Putamen (tissue), 1 donor: Measurements from ENCODE around the gene RHBDF1.
A peak's percentile ranks its signal among the peaks of the same experiment; 100 is the strongest.

Experiments
- DNase-seq: peaks from one replicate; pipeline ENCODE4 v3.0.0-alpha.2; 2016; ENCODE audit warnings: low spot score

Gene RHBDF1, protein sequence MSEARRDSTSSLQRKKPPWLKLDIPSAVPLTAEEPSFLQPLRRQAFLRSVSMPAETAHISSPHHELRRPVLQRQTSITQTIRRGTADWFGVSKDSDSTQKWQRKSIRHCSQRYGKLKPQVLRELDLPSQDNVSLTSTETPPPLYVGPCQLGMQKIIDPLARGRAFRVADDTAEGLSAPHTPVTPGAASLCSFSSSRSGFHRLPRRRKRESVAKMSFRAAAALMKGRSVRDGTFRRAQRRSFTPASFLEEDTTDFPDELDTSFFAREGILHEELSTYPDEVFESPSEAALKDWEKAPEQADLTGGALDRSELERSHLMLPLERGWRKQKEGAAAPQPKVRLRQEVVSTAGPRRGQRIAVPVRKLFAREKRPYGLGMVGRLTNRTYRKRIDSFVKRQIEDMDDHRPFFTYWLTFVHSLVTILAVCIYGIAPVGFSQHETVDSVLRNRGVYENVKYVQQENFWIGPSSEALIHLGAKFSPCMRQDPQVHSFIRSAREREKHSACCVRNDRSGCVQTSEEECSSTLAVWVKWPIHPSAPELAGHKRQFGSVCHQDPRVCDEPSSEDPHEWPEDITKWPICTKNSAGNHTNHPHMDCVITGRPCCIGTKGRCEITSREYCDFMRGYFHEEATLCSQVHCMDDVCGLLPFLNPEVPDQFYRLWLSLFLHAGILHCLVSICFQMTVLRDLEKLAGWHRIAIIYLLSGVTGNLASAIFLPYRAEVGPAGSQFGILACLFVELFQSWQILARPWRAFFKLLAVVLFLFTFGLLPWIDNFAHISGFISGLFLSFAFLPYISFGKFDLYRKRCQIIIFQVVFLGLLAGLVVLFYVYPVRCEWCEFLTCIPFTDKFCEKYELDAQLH

GRCh38 chr16:72561-73548, at the start of gene RHBDF1:
Gene RHBDF1 (minus strand): TSS chr16:72631. CDS start chr16:65015, 7,616 bp downstream.
- no peak for DNase-seq

DNA sequence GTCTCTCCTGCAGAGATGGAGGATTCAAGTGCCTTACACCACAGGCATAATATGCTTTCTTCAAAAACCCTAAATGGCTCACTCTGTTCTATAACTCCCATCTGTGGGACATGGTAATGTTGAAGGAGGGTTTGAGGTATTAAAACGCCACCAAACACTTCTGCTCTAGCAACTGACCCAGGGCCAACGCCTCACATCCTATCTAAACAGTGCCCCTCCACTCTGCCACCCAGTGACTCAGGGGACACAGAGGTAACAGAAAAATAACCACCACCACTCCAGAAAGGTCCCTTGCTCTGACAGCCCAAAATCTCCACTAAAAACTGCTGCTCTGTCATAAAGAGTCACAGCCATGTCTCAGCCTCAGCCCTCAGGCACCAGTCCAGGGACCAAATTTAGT, 48.3 kb upstream of the RHBDF1 start:
- no peak for DNase-seq

GRCh38 chr16:119835-120491, 47.5 kb upstream of the RHBDF1 start:
- no peak for DNase-seq

GRCh38 chr16:119295-119694, 46.9 kb upstream of the RHBDF1 start:
- no peak for DNase-seq

DNA sequence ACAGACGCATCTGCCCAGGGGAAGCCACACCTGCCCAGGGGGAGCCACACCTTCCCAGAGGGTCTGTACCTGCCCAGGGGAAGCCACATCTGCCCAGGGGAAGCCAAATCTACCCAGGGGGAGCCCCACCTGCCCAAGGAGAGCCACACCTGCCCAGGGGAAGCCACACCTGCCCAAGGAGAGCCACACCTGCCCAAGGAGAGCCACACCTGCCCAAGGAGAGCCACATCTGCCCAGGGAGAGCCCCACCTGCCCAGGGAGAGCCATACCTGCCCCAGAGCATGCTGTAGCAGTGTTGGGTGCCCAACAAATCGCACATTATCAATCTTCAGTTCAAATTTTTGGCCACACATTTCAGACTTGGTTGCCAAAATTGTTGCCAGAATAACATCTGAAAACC, 46.4 kb upstream of the RHBDF1 start:
- DNase-seq, result no peak

GRCh38 chr16:117379-118365, 45.2 kb upstream of the RHBDF1 start:
- no peak for DNase-seq

DNA sequence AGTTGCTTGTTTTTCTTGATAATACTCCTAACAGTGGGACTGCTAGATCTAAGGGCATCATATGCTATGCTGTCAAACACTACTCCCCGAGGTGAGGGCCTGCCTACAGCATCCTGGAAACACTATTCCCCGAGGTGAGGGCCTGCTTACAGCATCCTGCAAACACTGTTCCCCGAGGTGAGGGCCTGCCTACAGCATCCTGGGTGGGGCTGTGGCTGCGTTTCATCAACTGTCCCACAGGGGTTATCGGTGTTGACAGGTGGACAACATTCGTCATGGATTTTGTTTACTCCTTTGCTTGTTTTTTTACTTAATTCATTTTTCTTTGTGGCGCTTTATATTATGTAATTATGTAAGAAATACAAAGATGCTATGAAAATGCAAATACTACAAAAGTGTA, 43.6 kb upstream of the RHBDF1 start:
- no peak for DNase-seq

DNA sequence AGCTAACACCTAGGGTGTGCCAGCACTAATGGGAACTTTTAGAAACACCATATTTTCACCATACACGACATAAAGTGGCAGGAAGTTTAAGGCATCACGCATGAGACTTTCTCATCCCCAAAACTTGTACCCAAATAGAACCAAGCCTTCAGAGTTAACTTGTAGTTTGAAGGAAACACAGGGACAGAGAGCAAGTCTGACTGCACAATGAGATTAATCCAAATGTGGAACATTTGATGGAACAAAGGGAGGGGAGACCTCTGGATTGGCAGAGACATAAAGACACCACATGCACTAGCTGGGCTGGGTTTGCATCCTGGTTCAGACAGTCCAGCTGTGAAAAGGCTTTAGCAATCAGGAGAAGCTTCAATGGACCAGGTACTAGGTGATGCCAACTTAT, 41.9 kb upstream of the RHBDF1 start:
- no peak for DNase-seq

DNA sequence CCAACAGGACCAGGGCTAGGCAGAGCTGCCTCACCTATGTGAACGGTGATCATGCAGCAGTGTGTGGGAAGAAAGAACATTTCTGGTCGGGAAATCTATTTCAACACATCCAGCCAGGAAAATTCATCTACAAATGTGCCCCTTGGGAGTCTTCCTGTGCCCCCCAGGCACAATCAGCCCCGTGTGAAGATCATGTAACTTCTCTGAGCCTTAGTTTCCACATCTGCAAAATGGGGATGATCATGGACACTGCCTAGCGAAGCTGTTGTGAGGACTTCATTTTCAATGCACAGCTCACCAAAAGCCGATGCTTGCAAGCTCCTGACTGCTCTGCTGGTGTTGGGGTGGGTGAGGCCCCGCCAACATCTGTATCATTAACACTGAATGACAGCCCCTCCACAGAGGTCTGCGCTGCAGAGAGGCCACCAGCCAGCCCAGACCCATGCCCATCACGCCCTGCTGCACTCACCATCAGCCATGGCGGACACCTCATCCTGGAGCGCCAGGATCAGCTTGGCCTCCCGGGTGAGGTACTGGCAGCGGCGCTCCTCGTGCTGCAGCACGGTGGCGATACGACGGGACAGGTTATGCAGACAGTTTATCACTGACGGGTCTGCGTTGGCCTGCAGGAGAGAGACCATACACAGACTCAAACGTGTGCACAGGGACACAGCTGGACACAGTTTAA, 39.9 kb upstream of the RHBDF1 start:
- DNase-seq, result no peak

DNA sequence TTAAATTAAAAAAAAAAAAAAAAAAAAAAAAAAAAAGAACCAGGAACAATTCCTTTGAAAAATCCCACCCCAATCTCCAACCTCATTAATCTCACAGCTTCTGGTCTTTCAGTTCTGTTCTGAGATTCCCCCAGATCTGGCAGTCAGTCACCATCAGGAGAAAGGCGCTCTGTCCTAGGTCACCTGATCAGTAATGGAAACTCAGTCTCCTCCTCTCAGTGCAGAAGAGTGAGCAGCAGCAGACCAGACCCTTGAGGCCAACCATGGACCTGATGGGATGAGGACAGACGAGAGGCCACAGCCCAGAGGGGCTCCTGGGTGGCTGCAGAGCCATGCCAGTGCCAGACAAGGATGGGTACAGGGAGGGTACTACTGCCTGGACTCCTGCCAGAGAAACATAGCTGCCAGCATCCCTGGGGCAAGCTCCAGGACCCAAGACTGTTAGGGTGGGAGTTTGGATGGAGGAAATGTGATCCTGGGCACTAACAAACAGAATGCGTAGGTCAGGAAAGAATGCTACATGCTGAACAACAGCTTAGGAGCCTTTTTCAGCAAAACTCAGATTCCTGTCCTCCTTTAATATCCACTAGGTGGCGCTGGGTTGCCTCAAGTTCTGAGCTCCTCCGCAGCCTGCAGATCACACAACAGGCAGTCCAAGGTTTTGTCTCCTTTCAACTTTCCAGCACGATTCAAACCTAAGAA, 34.3 kb upstream of the RHBDF1 start:
- DNase-seq, result peak; percentile 76

DNA sequence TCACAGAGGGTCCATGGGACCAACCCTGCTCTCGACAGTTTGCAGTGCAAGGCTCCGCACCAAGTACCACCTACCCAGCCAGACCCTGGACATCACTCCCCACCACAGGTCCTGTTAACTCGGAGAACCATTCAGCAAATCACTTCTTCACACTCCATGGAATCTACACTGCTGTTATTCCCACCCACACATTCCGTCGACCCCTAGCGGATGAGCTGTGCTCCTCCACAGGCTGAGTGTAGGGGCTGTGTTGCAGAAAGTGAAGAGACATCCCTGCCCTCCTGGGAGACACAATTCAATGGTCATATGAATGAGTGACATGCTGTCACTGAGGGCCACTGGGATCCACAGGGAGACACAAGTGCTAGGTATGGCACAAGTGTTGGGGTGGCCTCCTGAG, 33.1 kb upstream of the RHBDF1 start:
- DNase-seq, result no peak

- DNase-seq, result no peak
Measured at GRCh38 chr16:104928-105327, 32.5 kb upstream of the RHBDF1 start.

DNA sequence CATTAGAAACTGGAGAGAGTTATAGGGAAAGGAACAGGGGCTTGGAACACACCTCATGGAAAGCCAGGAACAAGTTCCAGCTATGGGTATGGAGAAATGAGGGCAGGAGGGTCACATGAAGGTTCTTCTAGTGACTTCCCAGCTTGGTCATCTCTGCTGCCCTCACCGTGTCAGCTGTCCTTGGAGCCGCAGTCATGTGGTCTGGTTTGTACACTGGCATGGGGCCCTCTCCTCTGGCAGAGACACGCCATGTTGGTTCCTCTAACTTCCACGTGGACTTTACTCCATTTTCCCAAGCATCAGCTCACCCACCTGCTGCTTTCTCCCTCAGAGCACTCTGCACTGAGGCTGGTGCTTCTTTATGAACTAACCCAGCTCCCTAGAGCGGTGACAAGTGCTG, 31.9 kb upstream of the RHBDF1 start:
- DNase-seq, result no peak

DNA sequence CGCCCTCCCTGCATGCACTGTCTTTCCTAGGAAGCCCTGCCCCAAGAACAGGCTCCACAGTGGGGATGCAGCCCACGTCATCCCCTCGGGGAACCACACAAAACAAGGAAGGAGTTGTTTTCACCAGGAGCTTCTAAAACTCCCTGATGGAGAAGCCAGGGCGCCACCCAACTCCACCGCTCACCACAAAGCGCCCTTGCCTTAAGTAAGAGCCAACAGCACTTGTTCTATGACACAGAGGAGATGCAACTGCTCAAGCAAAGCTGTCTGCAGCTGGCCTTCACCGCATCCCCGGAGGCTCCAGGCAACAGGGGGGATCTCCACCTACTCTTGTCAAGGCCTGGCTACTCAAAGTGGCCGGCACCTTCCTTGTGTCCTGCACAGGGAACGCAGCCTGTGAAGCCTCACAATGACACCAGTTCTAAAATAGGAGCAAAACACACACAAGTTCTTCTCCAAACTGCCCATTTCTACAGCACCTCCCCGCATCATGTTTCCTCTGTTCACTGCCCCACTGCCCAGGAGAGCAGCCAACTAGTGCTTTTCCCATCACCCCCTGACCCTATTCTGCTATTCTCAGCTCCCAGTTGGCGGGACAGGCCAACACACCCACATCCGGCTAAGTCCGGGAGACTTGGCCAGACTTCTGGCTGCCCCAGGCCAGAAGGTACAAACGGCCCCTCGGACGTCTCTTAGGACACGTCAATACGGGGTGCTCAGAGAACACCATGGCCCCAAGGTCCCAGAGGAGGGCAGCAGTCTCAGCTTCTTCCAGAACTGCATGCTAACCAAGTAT, 29.8 kb upstream of the RHBDF1 start:
- peak; percentile 65 for DNase-seq

DNA sequence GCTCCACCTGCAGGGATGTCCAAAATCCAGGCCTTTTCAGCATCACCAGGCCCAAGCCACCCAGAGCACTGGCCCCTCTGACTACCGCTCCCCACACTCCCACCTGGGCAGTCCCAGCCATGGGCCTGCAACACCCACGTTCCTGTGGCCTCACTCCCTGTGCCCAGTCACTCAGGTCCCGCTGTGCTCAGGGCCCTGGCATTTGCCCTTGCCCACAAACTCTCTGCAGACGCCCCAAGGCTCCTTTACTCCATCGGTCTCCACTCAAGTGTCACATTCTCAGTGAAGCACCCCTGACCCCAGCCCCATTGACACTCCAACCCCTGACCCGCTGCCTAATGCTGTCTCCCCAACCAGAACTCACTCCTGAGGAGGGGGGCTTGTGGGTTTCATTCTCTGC, 29.2 kb upstream of the RHBDF1 start:
- no peak for DNase-seq

DNA sequence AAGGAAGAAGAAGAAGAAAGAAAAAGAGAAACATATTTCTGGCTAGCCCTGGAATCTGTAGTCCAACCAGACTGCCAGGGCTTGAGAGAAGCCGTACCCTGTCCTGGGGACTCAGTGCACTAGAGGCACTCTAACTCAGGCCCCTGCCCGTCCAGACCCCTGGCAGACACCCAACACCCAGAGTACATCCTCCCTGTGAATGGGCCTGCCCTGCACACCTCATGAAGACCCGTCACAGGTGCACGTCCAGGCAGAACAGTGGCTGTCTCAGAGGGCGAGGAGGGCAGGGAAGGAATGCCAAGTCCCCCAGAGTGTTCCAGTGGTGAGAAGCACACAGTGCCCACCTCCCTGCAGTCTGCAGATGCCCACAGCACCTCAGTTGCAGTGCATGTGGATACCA, 28.6 kb upstream of the RHBDF1 start:
- DNase-seq, result no peak

DNA sequence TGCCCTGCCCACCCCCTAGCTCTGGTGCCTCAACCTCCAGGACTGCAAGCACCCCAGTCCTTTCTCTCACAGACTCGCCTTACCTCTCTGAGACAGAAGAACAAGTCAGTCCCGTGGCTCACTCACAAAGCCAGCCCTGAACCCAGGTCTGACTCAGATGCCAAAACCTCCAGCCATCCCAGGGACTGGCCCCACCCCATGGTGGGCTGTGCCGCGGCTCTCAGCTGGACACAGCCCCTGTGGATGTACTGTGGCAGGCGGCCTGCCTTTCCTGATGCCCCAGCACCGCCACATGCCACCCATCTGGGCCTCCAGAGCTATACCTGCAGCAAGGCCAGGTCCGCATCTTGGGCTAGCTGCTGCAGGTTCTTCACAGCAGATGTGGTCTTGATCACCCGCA, 25.4 kb upstream of the RHBDF1 start:
- DNase-seq, result no peak

DNA sequence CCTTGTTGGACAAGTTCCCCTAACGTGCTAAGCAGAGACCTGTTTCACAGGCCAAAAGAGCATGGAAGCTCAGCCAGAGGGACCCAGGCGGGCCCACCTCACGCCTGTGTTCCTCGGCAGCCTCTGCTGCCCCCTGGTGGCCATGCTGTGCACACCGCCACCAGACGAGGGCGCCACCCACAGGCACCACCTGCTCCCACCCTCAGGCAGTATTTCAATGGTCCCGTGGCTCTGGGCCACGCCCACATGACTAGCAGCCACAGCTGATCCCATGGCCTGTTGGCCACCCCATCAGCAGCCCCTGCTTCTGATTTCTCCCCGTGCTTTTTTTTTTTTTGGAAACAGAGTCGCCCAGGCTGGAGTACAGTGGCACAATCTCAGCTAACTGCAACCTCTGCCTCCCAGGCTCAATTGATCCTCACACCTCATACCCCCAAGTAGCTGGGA, 24.5 kb upstream of the RHBDF1 start:
- DNase-seq, result peak; percentile 85
